Kidney (tissue), 2 donors: ENCODE data around the gene EFCAB3. TPM values are rescaled to one million over a fixed set of nuclear protein-coding genes. Genes with fewer than 3 reads are reported as not detected.

ENCODE experiments used
- polyA plus RNA-seq: library from polyadenylated mRNA; stranded (reverse); fragments of 350-450 nt; fragmentation: Illumina TruSeq; extraction: RNeasy Lipid Tissue Mini Kit (QIAGEN cat#74804); gene quantifications from one replicate; pipeline ENCODE4 v1.2.3, GENCODE V29; 2014; ENCODE audit warnings: low read depth, low replicate concordance; ENCODE audit not compliant: insufficient read depth
- total RNA-seq: library from RNA; stranded (reverse); fragmentation: NEBNext Ultra II Directional; extraction: Animal tissue kit (Norgen Biotek cat#: 25700); gene quantifications from one replicate; pipeline ENCODE4 v1.2.1, GENCODE V29; 2021
- donor health status: DM: yes; HTN: yes; CAD: no.

Gene EFCAB3
- total and polyA plus RNA-seq, 2 donors from 2014 or later = not detected

Other genes with a start within 250 kb of the EFCAB3 start
- gene METTL2A, start 43.3 kb downstream of the EFCAB3 start, total RNA-seq = 20.1 TPM
- 13.1 TPM for gene METTL2A, start 43.3 kb downstream of the EFCAB3 start, polyA plus RNA-seq
- 43.0 TPM for gene TLK2, start 98.3 kb downstream of the EFCAB3 start, total RNA-seq
- 15.6 TPM for gene TLK2, start 98.3 kb downstream of the EFCAB3 start, polyA plus RNA-seq
- gene MRC2, start 247.1 kb downstream of the EFCAB3 start, total RNA-seq = 23.7 TPM
- 18.0 TPM for gene MRC2, start 247.1 kb downstream of the EFCAB3 start, polyA plus RNA-seq